SK-N-SH treated with all-trans-retinoic acid at 6 μM for 48 hours (cell line): ENCODE data around the gene LIME1.

Experiments
- CREB5 ChIP-seq: fragments of 250-450 bp; sonication (Bioruptor Pico); IDR thresholded peaks from 2 replicates; pipeline ENCODE4 v1.5.1; 2020; ENCODE audit warnings: low read depth, mild to moderate bottlenecking, moderate library complexity
- ESRRG ChIP-seq: fragments of 250-450 bp; sonication (Bioruptor Pico); IDR thresholded peaks from 2 replicates; pipeline ENCODE4 v1.6.1; 2021; ENCODE audit warnings: mild to moderate bottlenecking
- ISL1 ChIP-seq: fragments of 250-450 bp; sonication (Bioruptor Pico); IDR thresholded peaks from 2 replicates; pipeline ENCODE4 v2.1.2; 2022; ENCODE audit warnings: mild to moderate bottlenecking, moderate library complexity
- POU6F1 ChIP-seq: fragments of 250-450 bp; sonication (Bioruptor Pico); IDR thresholded peaks from 2 replicates; pipeline ENCODE4 v1.8.0; 2021; ENCODE audit warnings: low read depth, mild to moderate bottlenecking, moderate library complexity, borderline replicate concordance
- ZFP3 ChIP-seq: fragments of 250-450 bp; sonication (Bioruptor Pico); IDR thresholded peaks from 2 replicates; pipeline ENCODE4 v1.5.0; 2020; ENCODE audit warnings: mild to moderate bottlenecking, moderate library complexity
- ZNF565 ChIP-seq: fragments of 450-650 bp; formaldehyde crosslinking; conservative IDR thresholded peaks from 2 replicates; pipeline ENCODE4 v1.5.0; 2020; ENCODE audit warnings: low read depth, mild to moderate bottlenecking, moderate library complexity
- ZNF8 ChIP-seq: fragments of 450-650 bp; formaldehyde crosslinking; IDR thresholded peaks from 2 replicates; pipeline ENCODE4 v1.5.0; 2020; ENCODE audit warnings: mild to moderate bottlenecking, moderate library complexity

GRCh38 chr20:63688228-63689045 is 48.0 kb upstream of the LIME1 start:
- TF ChIP-seq ZFP3 (CRISPR knock-in tag), result no peak
- no peak for TF ChIP-seq ISL1 (CRISPR knock-in tag)
- no peak for TF ChIP-seq ESRRG
- no peak for TF ChIP-seq CREB5 (CRISPR knock-in tag)
- no peak for TF ChIP-seq POU6F1 (CRISPR knock-in tag)
- no peak for TF ChIP-seq ZNF8
- TF ChIP-seq ZNF565 (CRISPR knock-in tag), result no peak
